HG03066 (cell line): ENCODE measurements around the gene TTLL4.

Source experiments
- ATAC-seq: cut with Tn5 transposase; IDR thresholded peaks from one replicate; pipeline ENCODE4 v1.9.1; 2021; ENCODE audit warnings: low read depth; ENCODE audit not compliant: unreplicated experiment

The TTLL4 gene

DNA sequence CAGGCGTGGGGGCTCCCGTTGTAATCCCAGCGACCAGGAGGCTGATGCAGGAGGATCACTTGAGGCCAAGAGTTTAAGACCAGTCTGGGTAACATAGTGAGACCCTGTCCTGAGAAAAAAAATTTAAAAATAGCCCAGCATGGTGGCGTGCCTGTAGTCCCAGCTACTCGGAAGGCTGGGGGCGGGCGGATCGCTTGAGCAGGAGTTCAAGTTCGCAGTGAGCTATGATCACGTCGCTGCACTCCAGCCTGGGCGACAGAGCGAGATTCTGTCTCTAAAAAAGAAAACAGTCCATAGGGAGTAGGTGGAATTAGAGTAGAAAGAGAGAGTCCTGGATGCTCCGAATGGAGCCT is 325 bp upstream of the TTLL4 start:
- ATAC-seq: no peak

DNA sequence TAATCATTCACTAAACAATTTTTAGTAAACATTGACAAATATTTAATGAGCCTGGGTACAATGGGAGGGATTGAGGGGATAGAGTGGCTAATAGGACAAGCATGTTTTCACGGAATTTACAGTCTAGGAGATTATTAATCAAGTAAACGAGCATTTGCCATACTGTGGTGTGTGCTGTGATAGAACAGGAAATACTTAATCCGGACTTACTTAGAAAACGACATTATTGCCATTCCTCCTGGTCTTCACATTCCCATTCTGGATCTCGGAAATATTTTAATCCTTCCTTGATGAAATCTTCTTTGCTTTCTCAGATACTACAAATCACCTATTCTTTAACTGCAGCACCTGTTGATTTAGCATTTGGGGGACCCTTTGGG is 905 bp downstream of the TTLL4 start:
- ATAC-seq: no peak

- no peak for ATAC-seq
Observed at GRCh38 chr2:218713922-218714321, 3.3 kb downstream of the TTLL4 start.

- ATAC-seq: no peak
Observed at GRCh38 chr2:218716070-218716469, 5.4 kb downstream of the TTLL4 start.

GRCh38 chr2:218717262-218717661 is 6.6 kb downstream of the TTLL4 start:
- no peak for ATAC-seq

GRCh38 chr2:218718058-218718457 is 7.4 kb downstream of the TTLL4 start:
- no peak for ATAC-seq

DNA sequence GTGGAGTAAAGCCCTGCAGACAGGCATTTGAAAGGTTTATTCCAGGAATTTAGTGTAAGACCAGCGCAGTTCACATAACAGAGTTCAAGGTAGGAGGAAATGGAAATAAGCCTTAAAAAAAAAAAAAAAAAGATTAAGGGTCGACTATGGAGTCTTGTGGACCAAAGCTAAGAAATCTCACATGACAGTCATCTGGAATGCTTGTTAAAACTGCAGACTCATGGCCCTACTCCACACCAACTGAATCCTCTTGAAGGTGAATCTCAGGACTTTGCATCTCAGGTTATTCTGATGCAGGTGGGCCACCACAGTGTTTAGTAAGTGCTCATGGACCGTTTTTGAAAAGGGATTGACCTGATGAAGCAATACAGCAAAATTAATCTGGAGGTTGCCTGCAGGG is 8.8 kb downstream of the TTLL4 start:
- no peak for ATAC-seq

DNA sequence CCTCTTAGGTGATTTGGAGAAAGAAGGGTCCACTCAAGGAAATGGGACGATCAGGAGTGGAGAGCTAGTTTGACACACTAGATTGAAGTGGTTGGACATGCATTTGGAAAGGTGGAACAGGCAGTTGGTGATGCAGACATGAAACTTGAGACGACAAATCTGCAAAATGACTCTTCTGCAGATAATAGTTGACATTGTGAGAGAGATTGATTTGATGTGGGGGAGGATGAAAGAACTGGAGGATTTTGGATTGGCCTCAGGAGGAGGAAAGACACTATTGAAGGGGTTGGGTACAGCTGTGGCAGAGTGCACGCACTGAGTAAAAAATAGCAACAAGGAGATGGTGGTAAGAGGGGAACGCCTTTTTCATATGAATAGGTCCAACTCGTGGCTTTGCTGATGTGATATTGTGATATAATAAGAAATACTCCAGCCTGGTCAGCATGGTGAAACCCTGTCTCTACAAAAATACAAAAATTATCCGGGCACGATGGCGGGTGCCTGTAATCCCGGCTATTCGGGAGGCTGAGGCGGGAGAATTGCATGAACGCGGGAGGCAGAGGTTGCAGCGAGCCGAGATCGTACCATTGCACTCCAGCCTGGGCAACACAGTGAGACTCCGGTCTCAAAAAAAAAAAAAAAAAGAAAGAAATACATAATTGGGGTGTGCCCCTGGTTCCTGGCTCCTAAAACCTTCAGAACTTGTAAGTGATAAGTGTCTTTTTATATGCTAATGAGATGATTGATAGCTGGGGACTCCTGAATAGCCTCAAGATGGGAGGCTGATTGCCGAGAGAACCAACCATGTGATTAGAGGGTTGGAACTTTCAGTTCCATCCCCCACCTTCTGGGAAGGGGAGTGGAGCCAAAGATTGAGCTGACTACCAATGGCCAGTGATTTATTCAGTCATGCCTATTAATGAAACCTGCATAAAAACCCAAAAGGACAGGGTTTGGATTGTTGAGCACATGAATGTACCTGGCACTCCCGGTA is 9.7 kb downstream of the TTLL4 start:
- ATAC-seq: no peak

DNA sequence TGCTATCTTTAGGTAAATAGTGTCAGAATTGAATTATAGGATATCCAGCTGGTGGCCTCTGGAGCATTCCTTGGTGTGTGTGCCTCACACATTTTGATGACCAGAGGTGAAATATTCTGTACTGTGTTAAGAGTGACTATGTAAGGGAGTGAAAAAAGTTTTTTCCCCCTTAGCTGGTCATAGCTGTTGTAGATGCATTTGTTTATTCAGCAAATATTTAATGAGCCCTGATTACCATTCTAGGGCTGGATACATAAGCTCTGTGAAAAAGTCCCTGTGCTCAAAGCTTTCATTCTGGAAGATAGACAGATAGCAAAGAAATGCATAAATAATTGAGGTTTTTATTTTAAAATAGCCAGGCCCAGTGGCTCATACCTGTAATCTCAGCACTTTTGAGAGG is 10.9 kb downstream of the TTLL4 start:
- no peak for ATAC-seq

DNA sequence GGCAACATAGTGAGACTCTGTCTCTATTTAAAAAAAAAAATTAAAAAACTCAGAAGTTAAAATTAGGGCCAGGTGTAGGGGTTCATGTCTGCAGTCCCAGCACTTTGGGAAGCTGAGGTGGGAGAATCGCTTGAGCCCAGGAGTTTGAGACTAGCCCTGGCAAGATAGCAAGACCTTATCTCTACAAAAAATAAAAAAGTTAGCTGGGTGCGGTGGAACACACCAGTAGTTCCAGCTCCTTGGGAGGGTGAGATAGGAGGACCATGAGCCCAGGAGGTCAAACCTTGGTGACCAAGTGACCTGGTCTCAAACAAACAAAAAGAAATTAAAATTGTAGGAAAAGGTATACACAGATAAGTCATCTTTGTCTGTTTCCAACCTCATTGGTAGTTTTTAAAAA is 11.3 kb downstream of the TTLL4 start:
- ATAC-seq: no peak

- no peak for ATAC-seq
Observed at GRCh38 chr2:218722419-218722818, 11.8 kb downstream of the TTLL4 start.

DNA sequence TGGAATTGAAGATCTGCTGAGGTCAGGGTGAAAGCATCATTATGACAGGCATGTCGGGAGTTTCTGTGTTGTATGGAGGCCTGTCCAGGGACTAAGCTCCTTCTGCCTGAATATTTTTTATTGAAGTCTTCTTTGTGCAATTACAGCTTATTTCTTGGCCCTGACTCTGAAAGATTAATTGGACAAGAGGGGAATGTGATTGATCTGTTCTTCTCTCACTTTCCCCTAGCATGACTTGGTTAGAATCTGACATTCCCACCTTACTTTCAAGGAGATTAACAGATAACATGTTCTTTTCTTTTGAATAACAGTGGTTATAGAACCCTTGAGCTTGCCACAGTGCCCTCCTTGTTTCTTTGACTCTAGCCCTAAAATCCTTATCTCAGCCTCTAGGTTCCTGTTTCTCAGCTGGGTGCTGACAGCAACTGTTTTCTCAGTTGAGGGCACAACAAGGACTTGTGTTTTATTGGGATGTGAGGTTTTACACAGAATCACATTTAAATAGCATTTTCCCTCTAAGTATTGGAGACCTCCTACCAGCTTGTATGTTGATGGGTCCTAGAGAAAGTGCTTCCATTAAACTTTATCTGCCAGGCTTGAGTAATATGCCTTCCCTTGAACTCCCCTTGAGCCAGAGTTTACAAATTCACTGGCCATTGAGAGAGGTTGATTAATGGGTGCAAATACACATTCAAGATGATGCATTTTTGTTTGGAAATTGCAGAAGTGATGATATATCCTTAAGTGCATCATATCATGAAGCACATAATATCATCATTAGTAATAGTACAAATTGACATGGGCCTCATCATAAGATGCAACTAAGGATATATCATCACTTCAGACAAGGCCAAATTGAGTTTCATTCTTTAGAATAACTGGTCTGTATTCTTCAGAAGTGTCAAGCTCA is 12.5 kb downstream of the TTLL4 start:
- ATAC-seq: no peak

- ATAC-seq: no peak
Observed at GRCh38 chr2:218726004-218726574, 15.5 kb downstream of the TTLL4 start.

GRCh38 chr2:218727502-218728165 is 17.0 kb downstream of the TTLL4 start:
- no peak for ATAC-seq

DNA sequence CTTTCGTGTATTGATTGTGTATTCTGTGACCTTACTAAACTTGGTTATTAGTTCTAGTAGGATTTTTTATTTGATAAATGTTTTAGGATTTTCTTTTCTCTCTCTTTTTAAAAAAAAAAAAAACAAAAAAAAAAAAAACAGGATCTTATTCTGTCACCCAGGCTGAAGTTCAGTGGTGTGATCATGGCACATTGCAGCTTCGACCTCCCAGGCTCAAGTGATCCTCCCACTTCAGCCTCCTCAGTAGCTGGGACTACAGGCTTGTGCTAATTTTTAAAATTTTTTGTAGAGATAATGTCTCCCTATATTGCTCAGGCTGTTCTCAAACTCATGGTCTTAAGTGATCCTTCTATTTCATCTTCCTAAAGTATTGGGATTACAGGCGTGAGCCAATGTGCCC is 19.0 kb downstream of the TTLL4 start:
- no peak for ATAC-seq

GRCh38 chr2:218732052-218732760 is 21.6 kb downstream of the TTLL4 start:
- ATAC-seq: no peak

DNA sequence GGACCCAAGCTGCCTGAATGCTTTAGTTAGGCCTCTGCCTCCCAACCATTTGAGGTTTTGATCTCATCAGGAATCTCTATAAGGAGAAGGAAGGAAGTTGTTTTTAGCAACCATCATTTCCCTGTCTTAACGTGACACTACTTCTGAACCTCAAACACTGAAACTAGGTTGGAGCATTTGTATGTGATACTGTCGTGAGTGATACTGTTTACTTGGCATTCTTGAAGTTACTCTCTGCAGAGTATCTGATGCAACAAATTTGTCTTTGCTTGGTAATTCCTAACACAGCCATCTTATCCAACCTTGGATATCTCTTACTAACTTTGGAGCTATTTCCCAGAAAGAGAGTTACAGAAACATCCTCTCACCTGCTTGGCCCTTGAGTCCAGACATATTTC is 22.1 kb downstream of the TTLL4 start:
- no peak for ATAC-seq

DNA sequence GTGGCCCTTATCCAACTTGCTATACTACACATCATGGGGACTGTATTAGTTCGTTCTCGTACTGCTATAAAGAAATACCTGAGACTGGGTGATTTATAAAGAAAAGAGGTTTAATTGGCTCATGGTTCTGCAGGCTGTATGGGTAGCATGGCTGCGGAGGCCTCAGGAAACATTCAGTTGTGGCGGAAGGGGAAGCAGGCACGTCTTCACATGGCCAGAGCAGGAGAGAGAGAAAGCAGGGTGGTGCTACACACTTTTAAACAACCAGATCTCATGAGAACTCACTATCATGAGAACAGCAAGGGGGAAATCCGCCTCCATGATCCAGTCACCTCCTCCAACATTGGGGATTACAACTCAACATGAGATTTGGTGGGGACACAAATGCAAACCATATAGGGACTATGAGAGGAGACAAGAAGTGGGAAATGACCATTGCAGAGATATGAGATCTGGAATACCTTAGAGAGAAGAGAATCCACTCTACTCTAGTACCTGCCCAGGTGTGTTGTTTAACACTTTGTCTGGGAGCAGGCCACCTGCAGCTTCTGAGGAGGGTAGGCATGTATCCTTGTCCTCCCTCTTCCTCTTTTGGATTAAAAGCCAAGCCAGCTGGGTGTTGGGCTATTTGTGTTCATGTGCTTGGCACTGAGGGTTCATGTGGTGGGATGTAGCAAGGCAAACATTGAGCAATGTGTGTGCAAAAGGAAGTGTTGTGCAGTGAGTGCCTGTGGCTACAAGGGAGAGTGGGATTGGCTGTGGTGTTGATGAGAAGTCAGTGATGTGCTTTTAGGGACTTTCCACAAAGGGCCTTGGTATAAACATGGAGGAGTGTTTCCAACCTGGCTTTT is 22.8 kb downstream of the TTLL4 start:
- ATAC-seq: no peak
